KG1 (cell line): ENCODE data around the gene SORCS2.

Experiments
- DNase-seq: peaks from one replicate; lab custom pipeline; 2025; lab: John Stamatoyannopoulos, UW

SORCS2 gene

GRCh38 chr4:7222521-7222920 lies 30.2 kb downstream of the SORCS2 start:
- DNase-seq = no peak

GRCh38 chr4:7223541-7223940 lies 31.2 kb downstream of the SORCS2 start:
- no peak for DNase-seq

GRCh38 chr4:7224001-7224400 lies 31.7 kb downstream of the SORCS2 start:
- no peak for DNase-seq

- no peak for DNase-seq
Observed at GRCh38 chr4:7224878-7225533, 32.7 kb downstream of the SORCS2 start.

- no peak for DNase-seq
Observed at GRCh38 chr4:7226439-7226838, 34.1 kb downstream of the SORCS2 start.

GRCh38 chr4:7227008-7227407 lies 34.7 kb downstream of the SORCS2 start:
- DNase-seq = no peak

GRCh38 chr4:7228734-7229133 lies 36.4 kb downstream of the SORCS2 start:
- no peak for DNase-seq

GRCh38 chr4:7232061-7232650 lies 39.8 kb downstream of the SORCS2 start:
- DNase-seq = no peak

GRCh38 chr4:7233006-7233580 lies 40.8 kb downstream of the SORCS2 start:
- DNase-seq = no peak

- DNase-seq = no peak
Observed at GRCh38 chr4:7233601-7234000, 41.3 kb downstream of the SORCS2 start.

- no peak for DNase-seq
Observed at GRCh38 chr4:7234355-7235029, 42.2 kb downstream of the SORCS2 start.

GRCh38 chr4:7235030-7235380 lies 42.7 kb downstream of the SORCS2 start:
- no peak for DNase-seq

- no peak for DNase-seq
Observed at GRCh38 chr4:7236847-7237246, 44.5 kb downstream of the SORCS2 start.

GRCh38 chr4:7237873-7238272 lies 45.5 kb downstream of the SORCS2 start:
- no peak for DNase-seq

- DNase-seq = no peak
Observed at GRCh38 chr4:7238300-7238960, 46.1 kb downstream of the SORCS2 start.

GRCh38 chr4:7239101-7239820 lies 46.9 kb downstream of the SORCS2 start:
- DNase-seq = no peak

GRCh38 chr4:7239844-7240243 lies 47.5 kb downstream of the SORCS2 start:
- DNase-seq = no peak

GRCh38 chr4:7240306-7240705 lies 48.0 kb downstream of the SORCS2 start:
- DNase-seq = no peak

GRCh38 chr4:7241597-7242125 lies 49.3 kb downstream of the SORCS2 start:
- no peak for DNase-seq

- DNase-seq = no peak
Observed at GRCh38 chr4:7242766-7243165, 50.4 kb downstream of the SORCS2 start.

GRCh38 chr4:7243609-7244330 lies 51.4 kb downstream of the SORCS2 start:
- DNase-seq = no peak
